WTC11 (cell line): ENCODE data around the gene TGFBR2.

Experiments
- CBFB ChIP-seq: sonication (generic); formaldehyde crosslinking; IDR thresholded peaks from 2 replicates; pipeline ENCODE4 v1.8.1; 2022; ENCODE audit warnings: mild to moderate bottlenecking, low read depth, missing genetic modification reagents
- MYBL2 ChIP-seq: sonication (generic); formaldehyde crosslinking; IDR thresholded peaks from 2 replicates; pipeline ENCODE4 v1.8.1; 2023; ENCODE audit warnings: mild to moderate bottlenecking, moderate library complexity, missing genetic modification reagents
- TCF7 ChIP-seq: sonication (generic); formaldehyde crosslinking; IDR thresholded peaks from 2 replicates; pipeline ENCODE4 v1.8.0; 2022; ENCODE audit warnings: mild to moderate bottlenecking, low read depth, missing genetic modification reagents, moderate library complexity
- TEAD4 ChIP-seq: sonication (generic); formaldehyde crosslinking; IDR thresholded peaks from 2 replicates; pipeline ENCODE4 v1.8.0; 2022; ENCODE audit warnings: mild to moderate bottlenecking, missing genetic modification reagents
- TF ChIP-seq, protein P1 (sequence below): sonication (generic); formaldehyde crosslinking; IDR thresholded peaks from 2 replicates; pipeline ENCODE4 v1.8.1; 2023; ENCODE audit warnings: mild to moderate bottlenecking, missing genetic modification reagents, moderate library complexity
- TF ChIP-seq, protein P2 (sequence below): fragments of 200-600 bp; IDR thresholded peaks from 2 replicates; pipeline ENCODE4 v1.8.0; 2022; ENCODE audit warnings: antibody characterized with exemption
- TF ChIP-seq, protein P3 (sequence below): sonication (generic); formaldehyde crosslinking; IDR thresholded peaks from 2 replicates; pipeline ENCODE4 v1.8.1; 2023; ENCODE audit warnings: mild to moderate bottlenecking, missing genetic modification reagents, moderate library complexity
- TF ChIP-seq, protein P4 (sequence below): sonication (generic); formaldehyde crosslinking; IDR thresholded peaks from 2 replicates; pipeline ENCODE4 v1.8.0; 2022; ENCODE audit warnings: mild to moderate bottlenecking, missing genetic modification reagents

DNA sequence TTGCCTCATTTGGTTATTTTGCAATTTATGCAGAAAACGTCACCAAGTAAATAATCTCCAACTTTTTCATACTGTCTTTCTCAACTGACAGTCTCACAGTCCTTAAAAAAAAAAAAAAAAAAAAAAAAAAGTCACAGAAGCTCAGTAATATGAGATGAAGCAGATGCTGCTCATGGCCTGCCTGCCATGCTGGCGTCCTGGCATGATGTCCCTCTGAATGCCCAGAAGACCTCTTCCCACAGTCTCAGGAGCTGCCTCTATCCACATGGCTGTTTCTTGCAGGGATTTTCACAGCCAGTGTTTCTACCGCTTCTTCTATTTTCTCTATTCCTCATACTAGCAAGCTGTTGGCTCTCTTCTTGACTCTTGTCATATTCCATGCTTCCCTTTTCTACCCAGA, 87.7 kb downstream of the TGFBR2 start:
- no peak for TF ChIP-seq CBFB (CRISPR knock-in tag)
- TF ChIP-seq, protein P1, sequence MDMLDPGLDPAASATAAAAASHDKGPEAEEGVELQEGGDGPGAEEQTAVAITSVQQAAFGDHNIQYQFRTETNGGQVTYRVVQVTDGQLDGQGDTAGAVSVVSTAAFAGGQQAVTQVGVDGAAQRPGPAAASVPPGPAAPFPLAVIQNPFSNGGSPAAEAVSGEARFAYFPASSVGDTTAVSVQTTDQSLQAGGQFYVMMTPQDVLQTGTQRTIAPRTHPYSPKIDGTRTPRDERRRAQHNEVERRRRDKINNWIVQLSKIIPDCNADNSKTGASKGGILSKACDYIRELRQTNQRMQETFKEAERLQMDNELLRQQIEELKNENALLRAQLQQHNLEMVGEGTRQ (CRISPR knock-in tag), result no peak
- no peak for TF ChIP-seq TEAD4 (CRISPR knock-in tag)
- TF ChIP-seq, protein P2, sequence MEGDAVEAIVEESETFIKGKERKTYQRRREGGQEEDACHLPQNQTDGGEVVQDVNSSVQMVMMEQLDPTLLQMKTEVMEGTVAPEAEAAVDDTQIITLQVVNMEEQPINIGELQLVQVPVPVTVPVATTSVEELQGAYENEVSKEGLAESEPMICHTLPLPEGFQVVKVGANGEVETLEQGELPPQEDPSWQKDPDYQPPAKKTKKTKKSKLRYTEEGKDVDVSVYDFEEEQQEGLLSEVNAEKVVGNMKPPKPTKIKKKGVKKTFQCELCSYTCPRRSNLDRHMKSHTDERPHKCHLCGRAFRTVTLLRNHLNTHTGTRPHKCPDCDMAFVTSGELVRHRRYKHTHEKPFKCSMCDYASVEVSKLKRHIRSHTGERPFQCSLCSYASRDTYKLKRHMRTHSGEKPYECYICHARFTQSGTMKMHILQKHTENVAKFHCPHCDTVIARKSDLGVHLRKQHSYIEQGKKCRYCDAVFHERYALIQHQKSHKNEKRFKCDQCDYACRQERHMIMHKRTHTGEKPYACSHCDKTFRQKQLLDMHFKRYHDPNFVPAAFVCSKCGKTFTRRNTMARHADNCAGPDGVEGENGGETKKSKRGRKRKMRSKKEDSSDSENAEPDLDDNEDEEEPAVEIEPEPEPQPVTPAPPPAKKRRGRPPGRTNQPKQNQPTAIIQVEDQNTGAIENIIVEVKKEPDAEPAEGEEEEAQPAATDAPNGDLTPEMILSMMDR, result no peak
- TF ChIP-seq TCF7 (CRISPR knock-in tag), result no peak
- TF ChIP-seq, protein P3, sequence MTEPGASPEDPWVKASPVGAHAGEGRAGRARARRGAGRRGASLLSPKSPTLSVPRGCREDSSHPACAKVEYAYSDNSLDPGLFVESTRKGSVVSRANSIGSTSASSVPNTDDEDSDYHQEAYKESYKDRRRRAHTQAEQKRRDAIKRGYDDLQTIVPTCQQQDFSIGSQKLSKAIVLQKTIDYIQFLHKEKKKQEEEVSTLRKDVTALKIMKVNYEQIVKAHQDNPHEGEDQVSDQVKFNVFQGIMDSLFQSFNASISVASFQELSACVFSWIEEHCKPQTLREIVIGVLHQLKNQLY (CRISPR knock-in tag), result no peak
- TF ChIP-seq, protein P4, sequence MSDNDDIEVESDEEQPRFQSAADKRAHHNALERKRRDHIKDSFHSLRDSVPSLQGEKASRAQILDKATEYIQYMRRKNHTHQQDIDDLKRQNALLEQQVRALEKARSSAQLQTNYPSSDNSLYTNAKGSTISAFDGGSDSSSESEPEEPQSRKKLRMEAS (CRISPR knock-in tag), result no peak
- TF ChIP-seq MYBL2, result no peak
